ENCODE measurements around the gene NRDC. TPM values are rescaled to one million over a fixed set of nuclear protein-coding genes. Genes with fewer than 3 reads are reported as not detected.

The NRDC gene
- total RNA-seq, 3 donors from 2014 or later: 90.6 to 103 (median 97.5) TPM

- TF ChIP-seq POLR2A (IDR thresholded peaks at IDR 0.05) (no peak), CTCF (IDR thresholded peaks at IDR 0.05) (no peak), POLR2AphosphoS5 (IDR thresholded peaks at IDR 0.05) (no peak)
- no peak overlapping the region for H3K27ac ChIP-seq
- no peaks in the 10 kb centered on the region for H3K4me1 ChIP-seq
- intact Hi-C loops (cut with DNase I; ENCODE audit: low total_unique reads): no loop called here
- no peak for DNase-seq (ENCODE audit: low spot score in 2 of 2)
- H3K9me3 ChIP-seq: no peaks in the 10 kb centered on the region
- no peaks in the 10 kb centered on the region for H3K27me3 ChIP-seq
- no peak overlapping the region for H3K4me3 ChIP-seq
- H3K36me3 ChIP-seq: no peaks in the 10 kb centered on the region
Measured at GRCh38 chr1:51776408-51776807, 102.1 kb downstream of the NRDC start.

- no peak for DNase-seq (ENCODE audit: low spot score in 2 of 2)
- intact Hi-C loops (cut with DNase I; ENCODE audit: low total_unique reads): no loop called here
- Histone ChIP-seq H3K36me3 (no peaks in the 10 kb centered on the region), H3K27ac (no peak overlapping the region), H3K9me3 (no peaks in the 10 kb centered on the region), H3K27me3 (no peaks in the 10 kb centered on the region), H3K4me3 (no peak overlapping the region), H3K4me1 (no peaks in the 10 kb centered on the region)
- TF ChIP-seq POLR2AphosphoS5 (IDR thresholded peaks at IDR 0.05) (no peak), CTCF (IDR thresholded peaks at IDR 0.05) (peak; percentile 74 to 83 (median 76)), POLR2A (IDR thresholded peaks at IDR 0.05) (no peak)
Measured at GRCh38 chr1:51768971-51769588, 109.4 kb downstream of the NRDC start.

- intact Hi-C loops (cut with DNase I; ENCODE audit: low total_unique reads): no loop called here
- Histone ChIP-seq H3K36me3 (no peaks in the 10 kb centered on the region), H3K9me3 (no peaks in the 10 kb centered on the region), H3K4me1 (no peaks in the 10 kb centered on the region), H3K4me3 (no peak overlapping the region), H3K27me3 (no peaks in the 10 kb centered on the region), H3K27ac (no peak overlapping the region)
- no peak for DNase-seq (ENCODE audit: low spot score in 2 of 2)
- no peak for TF ChIP-seq CTCF (IDR thresholded peaks at IDR 0.05)
- TF ChIP-seq POLR2AphosphoS5 (IDR thresholded peaks at IDR 0.05): no peak
- no peak for TF ChIP-seq POLR2A (IDR thresholded peaks at IDR 0.05)
Measured at GRCh38 chr1:51761351-51761750, 117.2 kb downstream of the NRDC start.

GRCh38 chr1:51760872-51761271, 117.7 kb downstream of the NRDC start:
- Histone ChIP-seq H3K36me3 (no peaks in the 10 kb centered on the region), H3K27me3 (no peaks in the 10 kb centered on the region), H3K9me3 (no peaks in the 10 kb centered on the region), H3K4me3 (no peak overlapping the region), H3K4me1 (no peaks in the 10 kb centered on the region), H3K27ac (no peak overlapping the region)
- intact Hi-C loops (cut with DNase I; ENCODE audit: low total_unique reads): no loop called here
- TF ChIP-seq POLR2A (IDR thresholded peaks at IDR 0.05) (no peak), POLR2AphosphoS5 (IDR thresholded peaks at IDR 0.05) (no peak), CTCF (IDR thresholded peaks at IDR 0.05) (no peak)
- DNase-seq (ENCODE audit: low spot score in 2 of 2): no peak

- Histone ChIP-seq H3K9me3 (no peaks in the 10 kb centered on the region), H3K27ac (no peak overlapping the region), H3K4me1 (no peaks in the 10 kb centered on the region), H3K4me3 (no peak overlapping the region), H3K27me3 (no peaks in the 10 kb centered on the region), H3K36me3 (no peaks in the 10 kb centered on the region)
- TF ChIP-seq POLR2AphosphoS5 (IDR thresholded peaks at IDR 0.05) (no peak), CTCF (IDR thresholded peaks at IDR 0.05) (no peak), POLR2A (IDR thresholded peaks at IDR 0.05) (no peak)
- DNase-seq (ENCODE audit: low spot score in 2 of 2): no peak
- intact Hi-C loops (cut with DNase I; ENCODE audit: low total_unique reads): no loop called here
Measured at GRCh38 chr1:51758310-51758709, 120.2 kb downstream of the NRDC start.
